ENCODE results near the gene ITPR1. TPM values are rescaled to one million over a fixed set of nuclear protein-coding genes. Genes with fewer than 3 reads are reported as not detected.

The ITPR1 gene
- total RNA-seq, 1 donor from 2014 or later, result 84.5 TPM

DNA sequence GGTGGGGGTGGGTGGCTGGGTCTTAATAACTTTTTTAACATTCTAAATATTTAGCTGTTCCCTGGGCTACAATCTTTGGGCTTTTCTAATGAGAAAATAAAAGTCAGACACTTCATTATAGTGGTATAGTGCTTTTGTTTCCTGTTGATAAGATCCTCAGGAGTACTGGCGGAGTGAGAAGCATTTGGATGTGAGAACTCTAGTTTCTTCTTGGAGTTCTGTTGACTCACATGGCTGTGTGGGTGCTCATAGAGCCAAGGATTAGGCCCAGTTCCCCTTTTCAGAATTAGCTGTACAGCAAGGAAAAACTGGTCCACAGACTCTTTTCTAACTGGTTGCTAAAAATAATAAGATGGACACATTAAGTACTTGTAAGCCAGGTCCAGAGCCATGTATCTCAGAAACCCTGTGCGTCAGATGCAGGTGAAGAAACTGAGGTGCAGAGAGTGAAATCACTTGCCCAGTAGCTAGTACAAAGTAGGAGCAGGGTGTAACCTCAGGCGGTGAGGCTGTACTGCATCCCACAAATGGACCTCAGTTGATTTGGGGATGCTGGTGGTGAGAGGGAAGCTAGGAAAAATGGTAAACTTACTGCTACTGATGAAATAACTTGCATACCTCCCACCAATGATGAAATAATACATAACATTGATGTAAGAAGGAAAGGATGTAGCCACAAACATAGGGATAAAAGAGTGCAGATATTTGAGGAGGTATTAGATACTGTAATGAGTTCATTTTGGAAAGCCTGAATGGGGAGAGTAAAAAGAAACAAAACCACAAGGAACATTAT is 2.3 kb downstream of the ITPR1 start:
- intact Hi-C loops (cut with micrococcal nuclease), result loop anchor here (2.0 to 10.0 kb wide), 2 partner anchors 23 to 359 kb away; no protein-coding TSS in a partner anchor
- H3K9me3 Mint-ChIP-seq, result no peaks in the 10 kb centered on the region
- peak overlapping the region; percentile 60 for H3K27ac Mint-ChIP-seq
- peaks cover 44% of the 10 kb centered on the region for H3K4me1 Mint-ChIP-seq
- DNase-seq, result no peak
- H3K27me3 Mint-ChIP-seq, result peaks cover 15% of the 10 kb centered on the region
- H3K4me3 Mint-ChIP-seq, result peak overlapping the region; percentile 92
- H3K36me3 Mint-ChIP-seq (ENCODE audit: low read depth), result peaks cover 35% of the 10 kb centered on the region

DNA sequence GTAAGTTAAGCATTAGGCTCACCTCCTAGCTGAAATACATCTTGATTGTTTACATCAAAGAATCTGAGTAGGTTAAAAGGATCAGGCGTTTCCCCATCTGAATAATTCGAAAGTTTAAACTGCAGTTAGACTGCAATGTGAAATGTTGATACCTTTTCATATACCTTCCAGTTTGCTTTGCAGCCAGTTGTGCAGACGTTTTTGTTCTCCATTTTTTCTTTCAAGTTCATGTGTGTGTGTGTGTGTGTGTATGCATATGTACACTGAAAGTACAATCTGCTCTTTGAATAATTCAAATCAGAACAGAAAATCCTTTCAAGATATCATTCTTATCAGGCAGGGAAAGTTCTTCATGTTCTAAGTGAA is 2.9 kb downstream of the ITPR1 start:
- H3K36me3 Mint-ChIP-seq (ENCODE audit: low read depth), result peaks cover 37% of the 10 kb centered on the region
- DNase-seq, result no peak
- H3K4me3 Mint-ChIP-seq, result peak overlapping the region; percentile 92
- H3K27ac Mint-ChIP-seq, result peak overlapping the region; percentile 17
- peaks cover 43% of the 10 kb centered on the region for H3K4me1 Mint-ChIP-seq
- intact Hi-C loops (cut with micrococcal nuclease), result loop anchor here (10.0 kb wide), 1 partner anchor 359 kb away; no protein-coding TSS in a partner anchor
- peaks cover 10% of the 10 kb centered on the region for H3K27me3 Mint-ChIP-seq
- H3K9me3 Mint-ChIP-seq, result no peaks in the 10 kb centered on the region

DNA sequence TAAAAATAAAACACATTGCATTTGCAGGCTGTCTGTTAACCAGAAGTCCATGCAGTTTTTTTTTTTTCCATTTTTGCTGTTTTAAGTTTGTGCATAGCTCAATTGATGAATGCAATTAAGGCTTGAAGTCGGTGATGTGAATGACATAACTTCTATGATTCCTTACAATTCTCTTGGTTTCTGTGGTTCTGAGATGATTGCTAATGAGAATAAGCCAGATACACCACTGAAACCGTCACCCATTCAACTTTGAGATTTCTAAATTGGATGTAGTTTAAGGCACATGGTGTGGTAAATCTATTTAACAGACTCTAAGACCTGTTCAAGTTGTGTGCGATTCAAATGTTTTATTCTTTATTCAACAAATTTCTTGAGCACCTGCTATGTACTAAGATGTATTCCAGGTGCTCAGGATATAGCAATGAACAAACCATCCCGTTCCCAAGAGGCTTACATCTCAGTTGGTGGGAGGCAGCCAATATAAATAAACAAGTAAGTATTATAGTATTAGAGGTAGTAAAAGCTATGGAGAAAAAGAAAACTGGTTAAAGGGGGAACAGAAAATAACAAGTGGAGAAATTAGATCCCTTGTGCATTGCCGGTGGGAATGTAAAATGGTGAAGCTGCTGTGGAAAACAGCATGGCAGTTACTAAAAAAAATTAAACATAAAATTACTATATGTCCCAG is 4.0 kb downstream of the ITPR1 start:
- no peaks in the 10 kb centered on the region for H3K9me3 Mint-ChIP-seq
- intact Hi-C loops (cut with micrococcal nuclease), result loop anchor here (10.0 kb wide), 1 partner anchor 358 kb away; no protein-coding TSS in a partner anchor
- peaks cover 44% of the 10 kb centered on the region for H3K36me3 Mint-ChIP-seq (ENCODE audit: low read depth)
- no peak overlapping the region for H3K27ac Mint-ChIP-seq
- H3K4me3 Mint-ChIP-seq, result peak overlapping the region; percentile 92
- peaks cover 3% of the 10 kb centered on the region for H3K27me3 Mint-ChIP-seq
- no peak for DNase-seq
- peaks cover 42% of the 10 kb centered on the region for H3K4me1 Mint-ChIP-seq

DNA sequence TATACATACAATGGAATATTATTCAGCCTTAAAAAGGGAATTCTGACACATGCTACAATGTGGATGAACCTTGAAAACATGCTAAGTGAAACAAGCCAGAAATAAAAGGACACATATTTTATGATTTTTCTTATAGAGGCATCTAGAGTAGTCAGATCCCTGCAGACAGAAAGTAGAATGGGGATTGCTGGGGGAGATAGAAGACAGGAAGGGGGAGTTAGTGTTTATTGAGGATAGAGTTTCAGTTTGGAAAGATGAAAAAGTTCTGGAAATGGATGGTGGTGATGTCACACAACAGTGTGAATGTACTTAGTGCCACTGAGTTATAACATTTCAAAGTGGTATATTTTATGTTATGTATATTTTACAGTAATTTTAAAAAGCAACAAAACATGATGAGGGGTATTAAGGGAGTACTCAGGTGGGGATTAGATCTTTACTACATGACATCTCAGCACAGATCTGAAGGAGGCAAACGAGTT is 4.7 kb downstream of the ITPR1 start:
- Mint-ChIP-seq H3K27me3 (no peaks in the 10 kb centered on the region), H3K9me3 (no peaks in the 10 kb centered on the region), H3K4me1 (peaks cover 39% of the 10 kb centered on the region), H3K27ac (no peak overlapping the region), H3K4me3 (no peak overlapping the region), H3K36me3 (ENCODE audit: low read depth) (peaks cover 44% of the 10 kb centered on the region)
- DNase-seq, result no peak
- intact Hi-C loops (cut with micrococcal nuclease), result loop anchor here (10.0 kb wide), 1 partner anchor 357 kb away; no protein-coding TSS in a partner anchor

DNA sequence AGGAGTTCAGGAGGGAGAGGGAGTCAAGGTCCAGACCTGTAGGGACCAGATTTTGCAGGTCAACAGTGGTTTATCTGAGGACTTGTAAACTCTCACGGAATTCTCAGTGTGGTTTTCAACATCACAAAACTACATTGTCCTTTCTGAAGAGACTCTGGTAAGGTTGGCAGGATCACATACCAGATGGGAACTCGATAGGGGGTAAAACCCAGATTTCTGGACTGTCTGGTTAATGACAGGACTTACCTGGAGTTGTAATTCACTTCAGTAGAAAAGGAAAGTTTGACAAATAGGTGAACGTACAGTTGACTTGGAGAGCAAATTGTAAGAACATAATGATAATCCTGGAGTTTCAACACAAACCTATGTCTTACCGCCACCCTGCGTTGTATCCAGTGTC is 5.3 kb downstream of the ITPR1 start:
- no peak overlapping the region for H3K27ac Mint-ChIP-seq
- H3K4me1 Mint-ChIP-seq, result peaks cover 44% of the 10 kb centered on the region
- H3K27me3 Mint-ChIP-seq, result no peaks in the 10 kb centered on the region
- no peaks in the 10 kb centered on the region for H3K9me3 Mint-ChIP-seq
- H3K4me3 Mint-ChIP-seq, result no peak overlapping the region
- intact Hi-C loops (cut with micrococcal nuclease), result loop anchor here (10.0 kb wide), 1 partner anchor 356 kb away; no protein-coding TSS in a partner anchor
- no peak for DNase-seq
- peaks cover 46% of the 10 kb centered on the region for H3K36me3 Mint-ChIP-seq (ENCODE audit: low read depth)

DNA sequence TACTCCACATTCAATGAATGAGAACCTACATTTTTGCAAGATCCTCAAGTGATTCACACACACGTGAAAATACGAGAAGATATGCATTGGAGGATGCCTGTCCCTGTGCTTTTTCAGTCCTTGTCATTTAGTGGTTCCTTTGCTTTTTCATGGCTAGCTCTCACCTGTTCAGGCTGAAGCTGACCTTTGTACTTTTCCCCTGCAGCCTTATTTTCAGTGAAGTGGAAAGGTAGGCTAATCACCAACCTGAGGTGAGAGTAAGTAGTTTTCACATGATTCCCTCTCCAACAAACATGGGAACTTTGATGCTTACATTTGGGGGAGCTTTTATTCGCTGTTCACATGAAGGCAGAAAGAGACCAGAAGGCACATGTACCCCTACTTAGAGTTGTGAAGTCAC is 8.3 kb downstream of the ITPR1 start:
- H3K27ac Mint-ChIP-seq, result no peak overlapping the region
- H3K27me3 Mint-ChIP-seq, result no peaks in the 10 kb centered on the region
- H3K36me3 Mint-ChIP-seq (ENCODE audit: low read depth), result peaks cover 46% of the 10 kb centered on the region
- H3K4me1 Mint-ChIP-seq, result peaks cover 49% of the 10 kb centered on the region
- H3K9me3 Mint-ChIP-seq, result no peaks in the 10 kb centered on the region
- intact Hi-C loops (cut with micrococcal nuclease), result no loop called here
- H3K4me3 Mint-ChIP-seq, result no peak overlapping the region
- no peak for DNase-seq

DNA sequence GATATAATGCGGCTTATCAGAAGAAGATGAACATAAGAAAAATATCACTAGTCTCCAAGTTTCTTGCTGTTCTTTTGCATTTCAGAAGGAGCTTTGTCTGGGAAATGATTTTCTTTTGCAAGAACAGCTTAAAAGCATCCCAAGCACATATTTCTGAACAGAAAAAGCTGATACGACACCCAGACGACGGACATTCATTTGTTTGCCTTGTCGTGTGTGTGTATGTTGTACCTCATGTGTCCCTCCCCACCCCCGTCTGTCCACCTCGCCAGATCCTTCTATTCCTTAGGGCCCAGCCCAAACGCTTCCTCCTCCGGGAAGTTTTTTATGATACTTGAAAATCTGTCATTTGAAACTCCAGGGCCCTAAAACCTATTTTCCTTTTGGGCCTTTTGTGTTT is 8.8 kb downstream of the ITPR1 start:
- H3K9me3 Mint-ChIP-seq, result no peaks in the 10 kb centered on the region
- intact Hi-C loops (cut with micrococcal nuclease), result no loop called here

DNA sequence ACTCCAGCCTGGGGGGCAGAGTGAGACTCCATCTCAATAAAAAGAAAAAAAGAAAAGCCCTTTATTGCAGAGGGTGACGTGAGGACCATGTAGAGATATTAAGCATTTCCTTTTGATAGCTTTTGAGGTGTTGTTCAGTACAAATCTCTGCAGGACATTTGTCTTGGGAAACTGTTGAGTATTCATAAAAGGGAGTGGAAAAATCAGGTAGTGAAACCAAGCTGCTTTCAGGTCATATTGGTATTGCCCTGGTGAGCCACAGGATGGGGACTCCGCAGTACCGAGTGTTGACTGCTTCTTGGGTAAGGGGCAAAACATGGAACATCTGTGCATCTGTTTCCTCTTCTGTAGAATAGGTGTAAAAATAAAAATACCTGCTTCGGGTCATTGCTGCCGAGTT is 9.9 kb downstream of the ITPR1 start:
- intact Hi-C loops (cut with micrococcal nuclease), result no loop called here
- DNase-seq, result no peak
- no peak overlapping the region for H3K4me3 Mint-ChIP-seq
- no peaks in the 10 kb centered on the region for H3K27me3 Mint-ChIP-seq
- H3K27ac Mint-ChIP-seq, result no peak overlapping the region
- H3K36me3 Mint-ChIP-seq (ENCODE audit: low read depth), result peaks cover 41% of the 10 kb centered on the region
- H3K4me1 Mint-ChIP-seq, result peaks cover 52% of the 10 kb centered on the region
- no peaks in the 10 kb centered on the region for H3K9me3 Mint-ChIP-seq

More for the DNA sequence above, 8.8 kb downstream of the ITPR1 start:
- H3K36me3 Mint-ChIP-seq (ENCODE audit: low read depth), result peaks cover 43% of the 10 kb centered on the region
- no peak overlapping the region for H3K4me3 Mint-ChIP-seq
- no peak overlapping the region for H3K27ac Mint-ChIP-seq
- H3K27me3 Mint-ChIP-seq, result no peaks in the 10 kb centered on the region
- DNase-seq, result no peak
- H3K4me1 Mint-ChIP-seq, result peaks cover 46% of the 10 kb centered on the region

DNA sequence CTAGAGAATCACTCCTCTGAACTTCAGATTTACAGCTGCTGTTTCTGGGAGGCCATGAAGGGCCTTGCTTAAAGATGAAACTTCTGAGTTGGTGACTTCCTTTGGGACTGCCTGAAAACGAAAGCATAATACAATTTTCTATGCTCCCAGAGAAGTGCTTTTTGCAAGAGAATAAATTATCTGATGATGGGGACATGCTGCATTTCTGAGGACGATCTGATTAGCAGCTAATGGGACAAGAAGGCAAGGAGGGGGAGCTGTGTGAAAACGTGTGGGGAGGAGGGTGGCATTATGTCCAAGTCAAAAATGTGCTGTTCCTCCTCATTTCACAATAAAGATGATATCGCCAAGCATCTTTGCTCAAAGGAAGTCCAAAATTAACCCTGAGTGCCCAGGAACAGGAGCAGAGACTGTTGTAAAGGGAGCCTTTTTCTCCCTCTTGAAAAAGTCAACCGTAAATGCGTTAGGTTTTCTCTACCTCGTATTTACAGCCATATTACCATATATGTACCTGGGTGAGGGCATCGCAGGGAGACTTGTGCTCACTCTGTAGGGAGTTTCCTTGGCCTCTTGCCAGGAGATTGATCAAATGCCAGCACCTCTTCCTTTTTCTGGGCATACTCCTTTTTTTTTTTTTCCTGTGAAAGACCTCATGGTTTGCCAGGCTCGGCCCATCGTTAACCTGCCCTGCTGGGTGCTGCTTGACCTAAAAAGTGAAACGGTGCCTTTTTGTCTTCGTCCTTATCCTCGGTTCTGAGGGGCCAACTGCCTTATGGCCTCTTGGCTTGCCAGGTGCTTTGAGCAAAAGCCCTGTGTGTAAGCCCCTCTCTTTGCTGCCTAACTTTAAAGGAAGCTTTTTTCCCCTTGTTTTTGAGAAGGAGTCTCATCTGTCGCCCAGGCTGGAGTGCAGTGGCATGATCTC is 11.5 kb downstream of the ITPR1 start:
- no peaks in the 10 kb centered on the region for H3K27me3 Mint-ChIP-seq
- H3K36me3 Mint-ChIP-seq (ENCODE audit: low read depth), result peaks cover 43% of the 10 kb centered on the region
- intact Hi-C loops (cut with micrococcal nuclease), result loop anchor here (1.0 kb wide), 1 partner anchor 11 kb away; the partner anchor contains the start of gene ITPR1
- H3K9me3 Mint-ChIP-seq, result no peaks in the 10 kb centered on the region
- DNase-seq, result peak; percentile 77
- peak overlapping the region; percentile 89 for H3K4me3 Mint-ChIP-seq
- peak overlapping the region; percentile 94 for H3K27ac Mint-ChIP-seq
- peaks cover 50% of the 10 kb centered on the region for H3K4me1 Mint-ChIP-seq

DNA sequence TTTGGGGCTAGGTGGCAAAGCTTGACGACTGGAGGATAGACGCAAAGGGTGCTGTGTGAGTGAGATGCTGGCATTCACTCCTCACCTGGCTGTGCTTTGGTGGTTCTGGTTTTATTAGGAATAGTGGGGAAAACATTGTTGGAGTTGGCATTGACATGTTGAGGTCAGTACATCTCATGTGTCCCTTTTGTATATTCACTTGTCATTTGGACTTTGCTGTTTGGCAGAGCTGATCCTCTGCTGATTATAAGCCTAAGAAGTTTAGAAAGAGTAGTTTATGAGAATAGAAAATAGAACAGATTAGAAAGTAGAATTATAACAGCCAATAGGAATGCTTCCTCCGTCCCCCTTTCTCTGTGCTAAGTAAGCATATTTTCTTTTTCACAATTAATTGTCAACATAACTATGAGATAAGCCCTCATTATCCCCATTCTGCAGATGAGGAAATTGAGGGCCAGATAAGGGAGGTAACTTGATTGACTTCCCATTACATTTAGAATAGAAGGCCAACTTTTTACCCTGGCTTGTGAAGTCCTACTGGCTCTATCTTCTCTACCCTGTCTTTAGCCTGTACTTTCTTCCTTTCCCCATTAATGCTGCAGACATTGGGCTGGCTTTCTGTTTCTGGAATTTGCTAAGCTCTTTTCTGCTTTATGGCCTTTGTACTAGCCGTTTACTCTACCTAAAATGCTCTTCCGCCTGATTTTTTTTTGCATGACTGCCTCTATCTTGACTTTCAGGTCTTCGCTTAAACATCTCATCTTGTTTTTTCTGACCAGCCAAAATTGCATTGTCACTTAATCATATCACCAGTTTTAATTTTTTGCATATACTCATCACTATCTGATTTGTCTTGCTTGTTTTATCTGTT is 12.8 kb downstream of the ITPR1 start:
- Mint-ChIP-seq H3K4me1 (peaks cover 51% of the 10 kb centered on the region), H3K27ac (no peak overlapping the region), H3K9me3 (no peaks in the 10 kb centered on the region), H3K4me3 (peak overlapping the region; percentile 7), H3K27me3 (no peaks in the 10 kb centered on the region), H3K36me3 (ENCODE audit: low read depth) (peaks cover 47% of the 10 kb centered on the region)
- intact Hi-C loops (cut with micrococcal nuclease), result no loop called here
- no peak for DNase-seq

DNA sequence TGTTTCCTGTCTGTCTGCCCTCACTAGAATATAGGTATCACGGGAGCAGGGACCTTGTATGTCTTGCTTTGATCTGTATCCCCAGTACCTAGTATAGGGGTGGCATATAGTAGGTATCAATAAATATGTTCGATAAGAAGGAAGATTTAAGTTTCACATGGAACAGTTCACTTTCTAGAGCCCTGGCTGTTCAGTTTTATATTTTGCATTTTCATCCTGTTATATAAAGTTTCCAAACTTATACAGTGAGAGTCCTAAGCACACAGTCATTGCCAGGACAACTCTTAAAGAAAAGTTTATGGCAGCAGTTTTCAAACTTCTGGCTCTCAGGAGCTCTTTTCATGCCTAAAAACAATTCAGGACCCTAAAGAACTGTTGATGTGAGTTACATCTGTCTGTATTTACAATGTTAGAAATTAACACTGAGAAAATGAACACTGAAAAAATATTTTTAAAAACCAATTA is 13.4 kb downstream of the ITPR1 start:
- DNase-seq, result no peak
- peak overlapping the region; percentile 7 for H3K4me3 Mint-ChIP-seq
- H3K9me3 Mint-ChIP-seq, result no peaks in the 10 kb centered on the region
- intact Hi-C loops (cut with micrococcal nuclease), result no loop called here
- peaks cover 41% of the 10 kb centered on the region for H3K36me3 Mint-ChIP-seq (ENCODE audit: low read depth)
- H3K4me1 Mint-ChIP-seq, result peaks cover 52% of the 10 kb centered on the region
- H3K27me3 Mint-ChIP-seq, result no peaks in the 10 kb centered on the region
- no peak overlapping the region for H3K27ac Mint-ChIP-seq

DNA sequence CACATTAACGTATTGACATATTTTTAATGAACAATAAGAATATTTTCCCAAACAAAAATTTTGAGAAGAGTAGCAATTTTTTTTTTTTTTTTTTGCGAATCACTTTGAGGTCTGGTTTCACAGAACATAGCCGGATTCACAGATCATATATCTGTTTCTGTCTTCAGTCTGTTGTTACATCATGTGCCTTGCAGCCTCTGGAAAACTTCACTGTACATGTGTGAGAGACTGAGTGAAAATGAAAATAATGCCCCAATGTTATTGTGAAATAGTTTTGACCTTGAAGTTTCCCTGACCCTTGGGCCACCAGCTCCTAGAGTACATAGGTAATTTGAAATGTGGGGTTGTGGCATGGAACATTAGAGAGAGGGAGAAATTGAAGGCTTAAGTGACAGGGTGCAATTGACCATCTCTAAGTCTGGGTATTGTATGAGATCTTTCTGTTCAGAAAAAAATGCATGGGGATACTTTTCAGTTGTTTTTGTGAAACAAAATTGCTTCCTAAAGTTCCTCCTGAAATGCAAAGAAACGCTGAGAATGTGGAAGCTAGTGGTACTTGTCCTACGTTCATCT is 14.0 kb downstream of the ITPR1 start:
- DNase-seq, result no peak
- Mint-ChIP-seq H3K4me3 (no peak overlapping the region), H3K4me1 (peaks cover 52% of the 10 kb centered on the region), H3K27me3 (no peaks in the 10 kb centered on the region), H3K9me3 (no peaks in the 10 kb centered on the region), H3K36me3 (ENCODE audit: low read depth) (peaks cover 39% of the 10 kb centered on the region), H3K27ac (no peak overlapping the region)
- intact Hi-C loops (cut with micrococcal nuclease), result no loop called here

All from activated CD4-positive, alpha-beta T cell treated with anti-CD3 and anti-CD28 coated beads, Interleukin-2, amount 10 ng/mL, durations not matched to agents 24 days and 14 days (primary cell).